GM23338 (cell line): ENCODE results near the gene DHFR2. TPM values are rescaled to one million over a fixed set of nuclear protein-coding genes. Genes with fewer than 3 reads are reported as not detected.

Source experiments
- ATAC-seq: fragments of 200-7000 bp; cut with Tn5 transposase; 3 replicates; pipeline ENCODE4 v1.9.1; 2020
- DNase-seq: peaks from one replicate; pipeline ENCODE4 v3.0.0-alpha.2; 2015; ENCODE audit warnings: low spot score
- H2AFZ ChIP-seq: fragments of 200-600 bp; sonication (generic); 2 replicates; pipeline ENCODE4 v1.8.0; 2016; ENCODE audit warnings: antibody characterized with exemption, mild to moderate bottlenecking, moderate library complexity
- H3F3A ChIP-seq: fragments of 200-600 bp; sonication (generic); replicated peaks from 2 replicates; pipeline ENCODE4 v1.8.0; 2017; ENCODE audit warnings: antibody characterized with exemption, mixed run types, low read depth
- H3K27ac ChIP-seq: fragments of 200-600 bp; sonication (generic); 2 replicates; pipeline ENCODE4 v1.6.1; 2016; ENCODE audit warnings: low read depth
- H3K27me3 ChIP-seq: fragments of 200-600 bp; sonication (generic); 2 replicates; pipeline ENCODE4 v1.8.0; 2016; ENCODE audit warnings: mild to moderate bottlenecking, mixed run types, moderate library complexity; ENCODE audit not compliant: insufficient read depth
- H3K36me3 ChIP-seq: fragments of 200-600 bp; sonication (generic); 2 replicates; pipeline ENCODE4 v1.8.0; 2016; ENCODE audit warnings: mild to moderate bottlenecking; ENCODE audit not compliant: insufficient read depth
- H3K4me1 ChIP-seq: fragments of 200-600 bp; sonication (generic); 2 replicates; pipeline ENCODE4 v1.8.0; 2016; ENCODE audit warnings: mild to moderate bottlenecking, moderate library complexity; ENCODE audit not compliant: insufficient read depth
- H3K4me2 ChIP-seq: fragments of 200-600 bp; sonication (generic); 2 replicates; pipeline ENCODE4 v1.7.1; 2017; ENCODE audit warnings: mixed run types
- H3K4me3 ChIP-seq: fragments of 200-600 bp; sonication (generic); 2 replicates; pipeline ENCODE4 v1.6.1; 2016; ENCODE audit warnings: mixed run types
- H3K79me2 ChIP-seq: fragments of 200-600 bp; sonication (generic); replicated peaks from 2 replicates; pipeline ENCODE4 v1.8.0; 2017; ENCODE audit warnings: mild to moderate bottlenecking; ENCODE audit not compliant: insufficient read depth
- H3K9me2 ChIP-seq: fragments of 200-600 bp; sonication (generic); 2 replicates; pipeline ENCODE4 v1.8.0; 2017; ENCODE audit not compliant: insufficient read depth
- H4K20me1 ChIP-seq: fragments of 200-600 bp; sonication (generic); replicated peaks from 2 replicates; pipeline ENCODE4 v1.8.0; 2017; ENCODE audit warnings: mild to moderate bottlenecking; ENCODE audit not compliant: insufficient read depth
- H3K27ac Mint-ChIP-seq: 2 replicates; pipeline ENCODE4 v1.8.0; 2020; ENCODE audit warnings: inconsistent platforms, mild to moderate bottlenecking, moderate library complexity, mixed read lengths
- H3K27me3 Mint-ChIP-seq: 3 replicates; pipeline ENCODE4 v1.8.0; 2022; ENCODE audit warnings: low read depth, mild to moderate bottlenecking, moderate library complexity, mixed read lengths, inconsistent platforms; ENCODE audit not compliant: insufficient read depth, poor library complexity
- H3K36me3 Mint-ChIP-seq: 3 replicates; pipeline ENCODE4 v1.8.0; 2021; ENCODE audit warnings: low read depth, mild to moderate bottlenecking, inconsistent platforms, moderate library complexity, mixed read lengths
- H3K4me1 Mint-ChIP-seq: 3 replicates; pipeline ENCODE4 v1.8.0; 2020; ENCODE audit warnings: mild to moderate bottlenecking, inconsistent platforms, mixed read lengths
- H3K4me3 Mint-ChIP-seq: 3 replicates; pipeline ENCODE4 v1.8.0; 2021; ENCODE audit warnings: moderate library complexity, mild to moderate bottlenecking, inconsistent platforms, mixed read lengths
- H3K9me3 Mint-ChIP-seq: 3 replicates; pipeline ENCODE4 v1.8.0; 2020; ENCODE audit warnings: moderate library complexity, mild to moderate bottlenecking, inconsistent platforms, mixed read lengths
- CTCF ChIP-seq, 2 experiments: fragments of 200-600 bp in 1 of 2; sonication (generic) in 1 of 2; conservative IDR thresholded peaks; 2 replicates each; pipeline versions ENCODE4 v1.5.1 to v1.6.1; 2016 to 2017; ENCODE audit warnings: antibody characterized with exemption in 2 of 2, low read depth in 2 of 2, mild to moderate bottlenecking in 2 of 2, moderate library complexity in 1 of 2
- ETS1 ChIP-seq: IDR thresholded peaks from 2 replicates; pipeline ENCODE4 v1.6.1; 2016; ENCODE audit warnings: antibody characterized with exemption
- EZH2 ChIP-seq: fragments of 200-600 bp; sonication (generic); IDR thresholded peaks from one replicate; pipeline ENCODE4 v1.8.0; 2017; ENCODE audit warnings: antibody characterized with exemption, mild to moderate bottlenecking, low read depth; ENCODE audit not compliant: unreplicated experiment
- EZH2phosphoT487 ChIP-seq: fragments of 200-600 bp; sonication (generic); IDR thresholded peaks from one replicate; pipeline ENCODE4 v1.8.1; 2018; ENCODE audit warnings: antibody characterized with exemption; ENCODE audit not compliant: unreplicated experiment
- NANOG ChIP-seq: IDR thresholded peaks from 2 replicates; pipeline ENCODE4 v1.6.1; 2016; ENCODE audit warnings: antibody characterized with exemption, borderline replicate concordance
- STAT1 ChIP-seq: IDR thresholded peaks from one replicate; pipeline ENCODE4 v1.6.1; 2016; ENCODE audit warnings: antibody characterized with exemption; ENCODE audit not compliant: unreplicated experiment
- ZNF114 ChIP-seq: fragments of 250-450 bp; sonication (Bioruptor Pico); IDR thresholded peaks from 2 replicates; pipeline ENCODE4 v1.5.0; 2020; ENCODE audit warnings: mild to moderate bottlenecking, moderate library complexity
- ZNF331 ChIP-seq: fragments of 250-450 bp; sonication (Bioruptor Pico); IDR thresholded peaks from 2 replicates; pipeline ENCODE4 v1.5.0; 2020; ENCODE audit warnings: low read depth, mild to moderate bottlenecking, moderate library complexity
- ZNF462 ChIP-seq: fragments of 250-450 bp; sonication (Bioruptor Pico); IDR thresholded peaks from 2 replicates; pipeline ENCODE4 v1.5.0; 2020; ENCODE audit warnings: mild to moderate bottlenecking, moderate library complexity
- polyA plus RNA-seq: library from polyadenylated mRNA; unstranded; fragments of >200 nt; fragmentation: Nextera tagmentation; extraction: Ambion mirVana; gene quantifications from 2 replicates; pipeline ENCODE4 v1.2.1, GENCODE V29; 2016
- total RNA-seq: library from RNA; depleted of rRNA; stranded (reverse); fragments of >200 nt; shearing (Covaris generic); gene quantifications from 2 replicates; pipeline ENCODE4 v1.2.3, GENCODE V29; 2014

Gene DHFR2
- total and polyA plus RNA-seq, 2 experiments from 2014 or later: 1.1 to 1.6 TPM

GRCh38 chr3:94036909-94037507 lies 25.7 kb downstream of the DHFR2 start:
- DNase-seq: peak; percentile 73
- Histone ChIP-seq H3F3A (no peaks in the 10 kb centered on the region), H3K27me3 (no peaks in the 10 kb centered on the region), H3K4me2 (no peak overlapping the region), H4K20me1 (no peaks in the 10 kb centered on the region), H2AFZ (no peak overlapping the region), H3K27ac (no peak overlapping the region), H3K36me3 (no peaks in the 10 kb centered on the region), H3K79me2 (no peaks in the 10 kb centered on the region), H3K4me1 (no peaks in the 10 kb centered on the region), H3K4me3 (no peak overlapping the region), H3K9me2 (no peaks in the 10 kb centered on the region)
- no peaks in the 10 kb centered on the region for H3K9me3 Mint-ChIP-seq
- TF ChIP-seq STAT1 (no peak), CTCF (conservative IDR thresholded peaks at IDR 0.05; ENCODE audit: low read depth in 2 of 2) (peak; percentile 48 to 66)
- ATAC-seq: peak; percentile 82
- peaks cover 1% of the 10 kb centered on the region for H3K27me3 Mint-ChIP-seq
- no peak overlapping the region for H3K4me3 Mint-ChIP-seq
- peaks cover 5% of the 10 kb centered on the region; the same call in 2 of the 3 replicates for H3K36me3 Mint-ChIP-seq
- H3K4me1 Mint-ChIP-seq: no peaks in the 10 kb centered on the region
- H3K27ac Mint-ChIP-seq: no peak overlapping the region

- ATAC-seq (no peak), DNase-seq (peak; percentile 21)
- Histone ChIP-seq H3K27ac (no peak within 1 kb of the TSS), H3F3A (no peaks in the 10 kb centered on the region), H3K4me1 (no peaks in the 10 kb centered on the region), H3K4me3 (no peak within 1 kb of the TSS), H3K9me2 (no peaks in the 10 kb centered on the region), H4K20me1 (no peaks in the 10 kb centered on the region), H2AFZ (no peak within 1 kb of the TSS), H3K27me3 (no peaks in the 10 kb centered on the region), H3K36me3 (no peaks in the 10 kb centered on the region), H3K79me2 (no peaks in the 10 kb centered on the region), H3K4me2 (no peak within 1 kb of the TSS)
- peaks cover 5% of the 10 kb centered on the region; the same call in 1 of the 3 replicates for H3K36me3 Mint-ChIP-seq
- 0 out of 2 replicates have a peak within 1 kb of the TSS, but pooled peaks have one; percentile 32 for H3K27ac Mint-ChIP-seq
- H3K4me1 Mint-ChIP-seq: peaks cover 6% of the 10 kb centered on the region; the same call in 2 of the 3 replicates
- no peak within 1 kb of the TSS for H3K4me3 Mint-ChIP-seq
- H3K27me3 Mint-ChIP-seq: peaks cover 1% of the 10 kb centered on the region
- H3K9me3 Mint-ChIP-seq: no peaks in the 10 kb centered on the region
- TF ChIP-seq ETS1: no peak
- TF ChIP-seq ZNF462: no peak
- no peak for TF ChIP-seq EZH2phosphoT487
- TF ChIP-seq ZNF114 (CRISPR knock-in tag): no peak
- no peak for TF ChIP-seq NANOG
- no peak for TF ChIP-seq STAT1
- no peak for TF ChIP-seq EZH2
- no peak for TF ChIP-seq ZNF331 (CRISPR knock-in tag)
Observed at GRCh38 chr3:94028093-94028837, 34.5 kb downstream of the DHFR2 start, which contains the start of gene STX19. TSS of gene STX19 (minus strand) at chr3:94028597. CDS start at chr3:94015269, 13,328 bp downstream.
